ENCODE results near the gene DSC2. TPM values are rescaled to one million over a fixed set of nuclear protein-coding genes. Genes with fewer than 3 reads are reported as not detected.

DSC2 gene
- total and polyA plus RNA-seq, 2 of the 8 experiments (the other 6 are each of a cell fraction or from before 2014, with no cell fraction given): 4.6 to 39.7 TPM

DNA sequence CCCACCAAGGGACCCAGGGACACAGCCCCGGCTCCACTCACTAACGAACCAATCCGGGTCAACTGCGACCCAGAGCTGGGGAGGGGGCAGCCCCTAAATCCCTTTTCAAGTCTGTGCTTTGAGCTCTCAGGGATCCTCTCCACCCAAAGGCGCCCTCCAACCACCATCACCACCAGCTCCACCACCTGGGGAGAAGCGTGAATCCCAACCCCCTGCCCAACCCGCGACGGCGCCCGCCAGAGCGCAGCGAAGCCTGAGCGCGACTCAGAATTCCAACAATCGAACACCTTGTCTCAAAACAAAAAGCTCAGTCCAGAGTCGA, 60.2 kb downstream of the DSC2 start:
- H3K27me3 ChIP-seq (replicated peaks in 1 of 4; ENCODE audit: control insufficient read depth in 3 of 4, extremely low read depth in 1 of 4, insufficient read depth in 3 of 4, low read length in 3 of 4): peaks cover 25 to 60% (median 46%) of the 10 kb centered on the region in 4 experiments
- H4K20me1 ChIP-seq (replicated peaks in 1 of 2; ENCODE audit: control insufficient read depth in 1 of 2, insufficient read depth in 2 of 2, low read length in 2 of 2): no peaks in the 10 kb centered on the region

More for the DNA sequence above, 60.2 kb downstream of the DSC2 start:
- H3K18ac ChIP-seq (ENCODE audit: extremely low read depth, low read length): peak overlapping the region; percentile 75
- ChIA-PET POLR2A (ENCODE audit: partially characterized antibody) (interaction anchor here (1.3 to 1.9 kb wide), 2 partner anchors 12 to 59 kb away, joined by 3 to 11 read pairs; partner anchors contain the start of gene DSC2), CTCF (ENCODE audit: partially characterized antibody) (interaction anchor here (1.2 to 1.5 kb wide), 2 partner anchors 16 to 71 kb away, joined by 3 read pairs; no protein-coding TSS in a partner anchor)
- H3K9ac ChIP-seq (replicated peaks in 1 of 4; ENCODE audit: extremely low read depth in 1 of 4, low read depth in 3 of 4, low read length in 3 of 4): peak overlapping the region in 3 of 4 experiments; percentile 65 to 81 (median 76); a peak in 6 of 7 replicates
- H3K27ac ChIP-seq (ENCODE audit: low read depth, low read length): no peak overlapping the region
- H3K79me1 ChIP-seq (ENCODE audit: low read depth, low read length): no peaks in the 10 kb centered on the region
- peak overlapping the region; percentile 95 to 100 for H3K4me2 ChIP-seq (ENCODE audit: insufficient read depth in 1 of 2, low read depth in 2 of 2, low read length in 2 of 2)
- H3K23ac ChIP-seq (ENCODE audit: insufficient read length): no peak overlapping the region
- H4K5ac ChIP-seq (ENCODE audit: insufficient read length, low read depth, low read length): no peak overlapping the region
- peak overlapping the region; percentile 96 for H3K4ac ChIP-seq (replicated peaks; ENCODE audit: insufficient read length, low read depth, low read length)
- peak overlapping the region; percentile 75 for H4K91ac ChIP-seq (replicated peaks; ENCODE audit: insufficient read length, low read length)
- DNase-seq (ENCODE audit: low read depth in 1 of 2, low spot score in 2 of 2): no peak
- no peaks in the 10 kb centered on the region for H3K36me3 ChIP-seq (ENCODE audit: control insufficient read depth in 2 of 4, insufficient read depth in 4 of 4, low read length in 3 of 4)
- no peaks in the 10 kb centered on the region for H3K9me3 ChIP-seq (ENCODE audit: insufficient read depth in 2 of 2, low read depth in 1 of 2, low read length in 1 of 2)
- no peak overlapping the region for H2AK5ac ChIP-seq (ENCODE audit: low read depth, low read length)
- 0 out of 2 replicates have a peak overlapping the region, but pooled peaks have one; percentile 76 for H2BK20ac ChIP-seq (ENCODE audit: low read length)
- peak overlapping the region; percentile 56 to 71 (median 62) for H3K4me3 ChIP-seq (ENCODE audit: extremely low read depth in 1 of 4, insufficient read depth in 2 of 4, low read depth in 3 of 4, low read length in 4 of 4)
- H3K14ac ChIP-seq (ENCODE audit: insufficient read length): no peak overlapping the region
- 1% methylated on average over 17 of the region's 17 CpGs; no CpG with 5 or more reads in 1 of the 2 experiments for WGBS, 2 experiments (ENCODE audit: extremely low coverage in 1 of 2, insufficient coverage in 1 of 2, insufficient read length in 1 of 2, insufficient replicate concordance in 2 of 2, low coverage in 1 of 2, low lambda C conversion rate in 2 of 2, missing lambda C conversion rate in 1 of 2)
- H2BK15ac ChIP-seq (ENCODE audit: low read length): peak overlapping the region; percentile 76; the same call in 1 of the 2 replicates
- peak overlapping the region; percentile 78 for H2AFZ ChIP-seq (ENCODE audit: low read length)
- no peaks in the 10 kb centered on the region for H3K79me2 ChIP-seq (ENCODE audit: control insufficient read depth in 1 of 2, insufficient read depth in 2 of 2, low read length in 2 of 2)
- H3K56ac ChIP-seq (replicated peaks; ENCODE audit: insufficient read length, low read depth, low read length): no peak overlapping the region
- peaks cover 21% of the 10 kb centered on the region for H3K23me2 ChIP-seq (ENCODE audit: low read depth, low read length)
- peak overlapping the region; percentile 93; the same call in 1 of the 2 replicates for H4K8ac ChIP-seq (ENCODE audit: extremely low read depth, insufficient read depth, low read length)
- peak overlapping the region; percentile 77 for H2BK12ac ChIP-seq (ENCODE audit: low read depth, low read length)
- no peak for FAIRE-seq
- TF ChIP-seq SUZ12 (IDR thresholded peaks at IDR 0.05; ENCODE audit: low read length) (0 out of 2 replicates have a peak, but pooled peaks have one; percentile 15), EZH2 (IDR thresholded peaks at IDR 0.05; ENCODE audit: low read depth, low read length, severe bottlenecking) (peak; percentile 32), KDM4A (IDR thresholded peaks at IDR 0.05; ENCODE audit: low read depth, low read length, severe bottlenecking) (peak; percentile 97), PHF8 (conservative IDR thresholded peaks at IDR 0.05; ENCODE audit: low read depth, low read length) (no peak)
- peak overlapping the region; percentile 30; the same call in 1 of the 2 replicates for H2BK5ac ChIP-seq (ENCODE audit: low read depth, low read length)
- H2BK120ac ChIP-seq (replicated peaks; ENCODE audit: low read depth, low read length): no peak overlapping the region
- H3K4me1 ChIP-seq (replicated peaks in 1 of 4; ENCODE audit: control insufficient read depth in 3 of 4, insufficient read depth in 4 of 4, low read length in 3 of 4): peaks cover 3 to 13% (median 7%) of the 10 kb centered on the region in 4 experiments; a peak in 5 of 7 replicates

All from H1 (cell line).